ENCODE results near the gene PLA1A.
A peak's percentile ranks its signal among the peaks of the same experiment; 100 is the strongest.

Gene PLA1A

GRCh38 chr3:119608405-119609000 lies 10.8 kb downstream of the PLA1A start:
- DNase-seq, result no peak
- ATAC-seq, result no peak

- DNase-seq (no peak), ATAC-seq (no peak)
These were observed 11.6 kb downstream of the PLA1A start for GRCh38 chr3:119609301-119609700.

GRCh38 chr3:119611664-119612063 lies 14.0 kb downstream of the PLA1A start:
- no peak for ATAC-seq
- DNase-seq, result no peak

DNA sequence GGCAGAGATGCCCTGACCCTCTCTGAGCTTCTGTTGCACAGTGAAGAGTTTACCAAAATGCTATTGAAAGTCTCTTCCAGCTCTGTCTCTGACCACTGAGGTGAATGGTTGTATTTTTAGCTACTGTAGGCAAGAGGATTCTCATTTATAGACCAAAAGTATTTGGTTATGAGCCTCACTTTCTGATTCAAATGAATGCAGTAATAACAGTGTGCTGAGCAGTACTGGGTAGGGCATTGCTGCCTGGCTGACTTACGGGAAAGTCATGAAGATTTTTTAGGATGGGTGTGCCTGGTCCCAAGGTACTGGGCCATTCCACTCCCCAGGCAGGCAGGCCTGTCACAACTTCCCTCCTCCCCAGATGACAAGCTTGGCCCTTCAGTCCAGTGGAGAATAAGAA lies 15.5 kb downstream of the PLA1A start:
- ATAC-seq, result no peak

DNA sequence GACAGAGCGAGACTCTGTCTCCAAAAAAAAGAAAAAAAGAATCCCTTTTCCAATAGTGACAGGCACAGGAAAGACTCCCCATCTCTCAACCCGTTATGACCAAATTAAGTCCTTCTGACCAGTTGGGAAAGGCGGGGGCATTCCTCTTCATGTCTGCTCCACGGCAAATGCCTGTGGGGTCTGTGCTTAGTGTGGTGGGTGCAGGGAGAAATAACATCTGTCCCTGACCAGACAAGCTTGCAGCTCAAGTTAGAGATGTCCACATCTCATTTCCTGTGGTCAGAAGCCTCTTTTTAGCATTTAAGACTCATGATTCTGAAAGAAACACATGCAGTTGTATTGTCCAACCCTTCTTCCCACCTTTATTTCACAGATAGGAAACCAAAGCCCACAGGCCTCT lies 16.2 kb downstream of the PLA1A start:
- ATAC-seq (no peak), DNase-seq (no peak)

More for the DNA sequence above, 15.5 kb downstream of the PLA1A start:
- DNase-seq, result no peak

DNA sequence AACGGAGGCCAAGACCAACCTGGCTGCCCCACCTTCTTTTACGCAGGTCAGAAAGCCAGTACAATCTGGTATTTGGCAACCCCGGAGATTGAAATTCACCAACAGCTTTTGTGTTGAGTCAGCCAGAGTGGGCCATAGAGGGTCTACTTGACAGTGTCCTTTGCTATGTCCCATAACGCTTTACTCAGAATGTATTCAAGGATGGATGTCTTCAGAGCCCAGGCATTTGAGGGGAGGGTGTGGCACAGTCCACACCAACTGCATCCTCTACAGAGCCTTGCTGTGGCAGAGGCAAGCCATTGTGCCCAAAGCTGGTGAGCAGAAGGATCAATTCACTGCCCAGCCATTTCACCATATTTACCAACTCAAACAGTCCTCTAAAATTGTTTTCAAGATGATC lies 18.4 kb downstream of the PLA1A start:
- DNase-seq (no peak), ATAC-seq (no peak)

GRCh38 chr3:119619094-119619493 lies 21.4 kb downstream of the PLA1A start:
- DNase-seq, result no peak
- ATAC-seq, result no peak

- no peak for ATAC-seq
- no peak for DNase-seq
These were observed 23.2 kb downstream of the PLA1A start for GRCh38 chr3:119620899-119621298.

- DNase-seq, result no peak
- no peak for ATAC-seq
These were observed 26.5 kb downstream of the PLA1A start for GRCh38 chr3:119624002-119624720.

DNA sequence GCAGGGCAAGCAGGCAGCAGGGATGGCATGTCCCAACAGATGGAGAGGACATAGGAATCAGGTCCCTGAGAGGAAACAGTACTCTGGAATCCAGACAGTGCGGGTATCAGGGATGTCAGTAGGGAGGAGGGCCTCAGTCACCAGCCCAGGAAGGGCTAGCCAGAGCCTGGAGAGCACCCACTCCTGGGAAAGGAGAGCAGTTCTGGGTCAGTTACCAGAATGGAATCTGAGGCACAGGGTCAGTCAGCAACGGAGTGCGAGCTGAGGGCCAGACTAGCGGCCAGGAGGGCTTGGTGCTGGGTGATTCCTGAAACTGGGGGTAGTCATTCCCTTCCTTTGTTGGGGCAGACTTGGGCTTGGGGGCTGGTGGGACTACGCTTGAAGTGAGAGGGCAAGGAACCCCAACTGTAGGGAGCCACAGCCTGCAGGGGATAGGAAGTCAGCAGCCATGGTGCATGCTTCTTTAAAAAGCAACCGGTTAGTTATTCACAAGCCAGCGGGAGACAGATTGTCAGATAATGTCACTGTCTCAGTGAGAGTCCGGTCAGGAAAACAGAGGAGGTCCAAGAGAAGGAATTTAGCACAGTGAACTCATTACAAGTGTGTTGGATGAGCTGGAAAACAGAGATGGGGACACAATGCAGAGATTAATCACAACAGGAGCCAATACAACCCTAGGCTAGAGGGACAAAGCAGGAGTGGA lies 27.9 kb downstream of the PLA1A start:
- ATAC-seq, result no peak
- no peak for DNase-seq

- ATAC-seq (no peak), DNase-seq (no peak)
These were observed 28.5 kb downstream of the PLA1A start for GRCh38 chr3:119626196-119626595.

DNA sequence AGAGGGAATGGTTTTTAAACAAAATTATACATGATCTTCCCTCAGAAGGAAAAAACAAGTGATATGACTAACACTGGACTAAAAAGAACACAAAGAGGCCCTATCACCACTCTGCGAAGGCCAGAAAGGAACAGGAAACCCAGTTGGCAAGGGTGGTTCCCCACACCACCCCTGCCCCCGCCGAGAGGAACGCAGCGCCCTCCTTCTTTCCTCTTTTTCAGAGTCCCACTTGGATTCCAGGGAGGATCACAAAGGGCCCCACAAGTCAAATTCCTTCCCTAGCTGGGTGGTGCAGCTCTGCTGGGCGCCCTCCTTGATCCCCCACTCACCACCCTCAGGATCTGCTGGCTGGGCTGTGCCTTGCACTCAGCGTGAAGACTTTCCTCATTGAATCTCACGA lies 29.8 kb downstream of the PLA1A start:
- peak; percentile 44 for ATAC-seq
- DNase-seq, result peak; percentile 49

DNA sequence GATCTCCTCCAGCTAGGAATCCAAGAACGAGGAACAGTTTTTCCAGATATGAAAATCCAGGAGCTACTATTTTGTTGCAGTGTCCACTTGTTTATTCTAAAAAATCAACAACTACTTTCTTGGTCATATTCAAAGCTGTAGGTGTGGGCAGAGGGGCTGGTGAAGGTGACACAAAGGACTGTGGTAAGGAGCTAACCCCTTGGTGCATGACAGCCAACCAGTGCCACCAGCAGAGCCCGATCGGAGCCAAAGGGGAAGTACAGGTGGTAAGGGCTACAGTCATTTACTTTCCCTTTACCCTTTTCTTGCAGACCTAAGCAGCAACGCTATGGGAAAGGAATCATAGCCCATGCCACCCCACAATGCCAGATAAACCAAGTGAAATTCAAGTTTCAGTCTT lies 30.7 kb downstream of the PLA1A start:
- peak; percentile 81 for ATAC-seq
- peak; percentile 47 for DNase-seq

- no peak for DNase-seq
These were observed 31.2 kb downstream of the PLA1A start for GRCh38 chr3:119628816-119629445.

DNA sequence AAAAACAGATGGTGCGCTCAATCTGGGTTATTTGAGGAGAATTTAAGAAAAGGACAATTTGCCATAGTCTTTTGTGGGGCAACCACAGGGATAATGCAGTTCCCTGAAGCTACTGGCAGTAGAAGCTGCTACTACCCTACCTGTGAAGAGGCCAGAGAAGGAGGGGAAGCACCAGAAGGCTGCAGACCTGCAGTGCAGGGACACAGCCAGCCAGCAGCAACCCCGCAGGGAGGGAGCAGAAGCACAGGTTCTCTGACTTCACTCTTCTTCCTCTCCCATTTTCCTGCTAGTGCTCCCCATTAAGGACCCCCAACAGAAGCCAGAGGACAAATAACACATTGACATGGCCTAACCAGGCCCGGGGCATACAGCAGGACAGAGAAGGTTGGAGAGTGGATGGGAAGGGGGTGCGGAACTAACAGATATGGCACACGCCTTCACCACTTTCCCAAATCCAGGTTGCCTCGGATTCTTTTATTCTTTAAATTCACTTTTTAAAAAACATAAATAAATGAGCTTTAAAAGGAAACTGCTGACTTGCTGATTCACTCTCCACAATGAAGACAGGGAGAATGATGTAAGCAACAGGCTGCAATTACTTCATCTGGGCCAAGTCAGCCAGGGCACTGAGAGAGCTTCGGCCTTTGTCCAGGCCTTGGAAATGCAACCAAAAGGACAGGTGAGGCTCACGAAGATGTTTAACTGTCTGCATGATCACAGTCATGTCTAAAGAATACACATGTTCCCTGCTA lies 32.6 kb downstream of the PLA1A start:
- no peak for DNase-seq
- ATAC-seq, result no peak

More at GRCh38 chr3:119628816-119629445, 31.2 kb downstream of the PLA1A start:
- peak; percentile 25 for ATAC-seq

DNA sequence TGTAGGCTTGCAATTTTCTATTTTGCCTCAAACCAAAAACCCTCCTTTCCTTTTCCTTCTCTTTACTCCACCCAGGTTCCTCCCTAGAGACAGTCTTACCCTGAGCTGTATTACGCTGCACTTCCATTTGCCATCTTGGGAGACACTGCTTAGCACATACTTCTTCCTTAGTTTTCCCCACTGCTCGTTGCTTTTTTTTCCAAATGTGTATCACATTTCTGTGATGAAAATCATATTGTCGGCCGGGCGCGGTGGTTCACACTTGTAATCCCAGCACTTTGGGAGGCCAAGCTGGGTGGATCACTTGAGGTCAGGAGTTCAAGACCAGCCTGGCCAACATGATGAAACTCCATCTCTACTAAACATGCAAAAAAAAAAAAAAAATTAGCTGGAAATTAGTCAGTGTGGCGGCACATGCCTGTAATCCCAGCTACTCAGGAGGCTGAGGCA lies 33.2 kb downstream of the PLA1A start:
- DNase-seq (no peak), ATAC-seq (no peak)

DNA sequence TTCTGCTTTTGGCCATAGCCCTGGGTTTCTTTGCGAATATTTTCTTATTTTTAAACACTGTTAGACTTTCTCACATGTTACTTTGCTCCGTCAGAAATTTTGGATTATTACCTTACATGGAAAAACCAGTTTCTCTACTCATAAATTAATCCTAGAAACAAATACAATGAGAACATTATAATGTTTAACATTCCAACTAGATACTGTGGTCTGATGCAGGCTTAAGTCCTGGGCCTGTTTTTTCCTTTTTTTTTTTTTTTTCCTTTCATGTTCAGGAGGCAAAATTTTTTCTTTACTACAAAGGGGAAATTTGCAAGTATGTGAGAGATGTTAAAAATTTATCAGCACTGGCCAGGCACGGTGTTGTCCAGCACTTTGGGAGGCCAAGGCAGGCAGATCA lies 33.8 kb downstream of the PLA1A start:
- ATAC-seq (no peak), DNase-seq (no peak)

DNA sequence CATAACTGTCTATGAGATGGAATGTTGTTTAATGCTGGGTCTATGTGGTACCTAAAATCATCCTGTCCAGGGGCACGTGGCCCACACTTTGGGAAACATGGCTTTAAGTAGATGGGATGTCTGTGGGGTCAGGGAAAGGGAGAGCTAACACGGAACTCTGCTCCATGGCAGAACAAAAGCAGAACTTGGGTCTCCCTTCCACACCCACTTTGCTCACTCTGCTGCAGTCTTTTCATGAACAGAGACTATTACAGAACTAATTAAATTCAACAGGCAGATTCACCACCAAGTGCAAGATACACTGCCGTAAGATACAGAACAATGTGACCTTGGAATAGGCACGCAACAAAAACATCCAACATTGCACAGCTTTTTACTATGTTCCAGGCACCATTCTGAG lies 34.5 kb downstream of the PLA1A start:
- ATAC-seq (no peak), DNase-seq (no peak)

DNA sequence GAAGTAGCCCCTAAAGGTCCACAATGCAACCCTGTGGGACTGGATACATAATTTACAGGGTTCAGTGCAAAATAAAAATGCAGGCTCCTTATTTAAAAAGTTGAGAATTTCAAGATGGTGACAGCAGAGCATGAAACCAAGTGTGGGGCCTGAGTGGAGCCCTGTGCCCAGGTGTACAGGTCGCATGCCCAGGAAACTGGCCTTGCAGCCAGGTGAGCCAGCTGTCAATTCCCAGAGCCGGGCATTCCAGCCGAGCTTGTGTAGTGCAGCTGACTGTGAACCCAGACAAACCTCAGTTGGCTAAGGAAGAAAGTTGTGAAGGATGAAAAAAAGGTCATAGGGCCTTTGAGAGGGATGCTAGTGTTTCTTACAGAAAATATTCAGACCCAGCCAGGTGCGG lies 35.1 kb downstream of the PLA1A start:
- no peak for DNase-seq
- ATAC-seq, result no peak

DNA sequence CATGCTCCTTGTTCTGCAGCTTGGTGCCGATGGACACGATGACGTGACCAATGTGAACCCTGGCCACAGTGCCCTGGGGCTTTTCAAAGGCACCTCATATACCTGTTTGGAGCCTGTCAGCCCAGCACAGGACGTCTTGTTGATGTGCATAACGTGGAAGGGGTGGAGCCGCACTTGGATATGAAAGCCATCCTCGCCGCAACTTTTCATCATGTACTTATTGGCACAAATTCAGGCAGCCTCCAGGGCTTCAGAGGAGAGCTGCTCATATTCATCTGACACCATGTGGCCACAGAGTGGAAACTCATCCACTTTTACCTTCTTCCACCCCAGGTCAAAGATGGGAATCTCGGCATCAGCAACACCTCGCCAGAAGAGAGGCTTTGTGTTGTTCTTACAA lies 38.0 kb downstream of the PLA1A start:
- DNase-seq (no peak), ATAC-seq (no peak)

- ATAC-seq (no peak), DNase-seq (no peak)
These were observed 38.6 kb downstream of the PLA1A start for GRCh38 chr3:119636249-119636648.

Measured in stimulated activated naive CD8-positive, alpha-beta T cell treated with anti-CD3 and anti-CD28 coated beads, Interleukin-15, Interleukin-2, amounts not matched to agents 100 U/mL and 50 U/mL, for 24 hours (primary cell).